Measurements from ENCODE around the gene GPSM1. TPM values are rescaled to one million over a fixed set of nuclear protein-coding genes. Genes with fewer than 3 reads are reported as not detected.

GPSM1 gene
- total RNA-seq, 1 donor: 39.1 TPM

- Histone ChIP-seq H3K4me2 (ENCODE audit: insufficient read depth, low read length) (no peak overlapping the region), H3K9me3 (ENCODE audit: low read depth, low read length) (no peaks in the 10 kb centered on the region), H3K79me2 (ENCODE audit: insufficient read depth, low read length) (no peaks in the 10 kb centered on the region), H3K4me3 (ENCODE audit: insufficient read depth, low read length) (no peak overlapping the region), H3K36me3 (ENCODE audit: insufficient read depth, low read length) (no peaks in the 10 kb centered on the region), H4K20me1 (ENCODE audit: insufficient read depth, low read length) (no peaks in the 10 kb centered on the region), H2AFZ (ENCODE audit: low read length) (no peak overlapping the region), H3K27ac (ENCODE audit: low read depth, low read length) (no peak overlapping the region), H3K4me1 (ENCODE audit: insufficient read depth, low read length) (peaks cover 4% of the 10 kb centered on the region), H3K27me3 (ENCODE audit: insufficient read depth, low read length) (no peaks in the 10 kb centered on the region)
- DNase-seq (ENCODE audit: insufficient read length, low spot score, missing footprints): no peak
- no peak for TF ChIP-seq CTCF (IDR thresholded peaks at IDR 0.05; ENCODE audit: extremely low read depth, low read depth, low read length)
Observed at GRCh38 chr9:136285501-136286358, 41.6 kb upstream of the GPSM1 start.

GRCh38 chr9:136286359-136286986, 40.9 kb upstream of the GPSM1 start:
- Histone ChIP-seq H3K4me3 (ENCODE audit: insufficient read depth, low read length) (no peak overlapping the region), H3K9me3 (ENCODE audit: low read depth, low read length) (no peaks in the 10 kb centered on the region), H3K79me2 (ENCODE audit: insufficient read depth, low read length) (no peaks in the 10 kb centered on the region), H3K27ac (ENCODE audit: low read depth, low read length) (no peak overlapping the region), H3K4me1 (ENCODE audit: insufficient read depth, low read length) (peaks cover 4% of the 10 kb centered on the region), H4K20me1 (ENCODE audit: insufficient read depth, low read length) (no peaks in the 10 kb centered on the region), H3K36me3 (ENCODE audit: insufficient read depth, low read length) (no peaks in the 10 kb centered on the region), H3K4me2 (ENCODE audit: insufficient read depth, low read length) (no peak overlapping the region), H2AFZ (ENCODE audit: low read length) (no peak overlapping the region), H3K27me3 (ENCODE audit: insufficient read depth, low read length) (no peaks in the 10 kb centered on the region)
- no peak for TF ChIP-seq CTCF (IDR thresholded peaks at IDR 0.05; ENCODE audit: extremely low read depth, low read depth, low read length)
- no peak for DNase-seq (ENCODE audit: insufficient read length, low spot score, missing footprints)

GRCh38 chr9:136286987-136287379, 40.4 kb upstream of the GPSM1 start:
- DNase-seq (ENCODE audit: insufficient read length, low spot score, missing footprints): no peak
- no peaks in the 10 kb centered on the region for H3K36me3 ChIP-seq (ENCODE audit: insufficient read depth, low read length)
- H3K9me3 ChIP-seq (ENCODE audit: low read depth, low read length): no peaks in the 10 kb centered on the region
- H4K20me1 ChIP-seq (ENCODE audit: insufficient read depth, low read length): no peaks in the 10 kb centered on the region
- no peak for TF ChIP-seq CTCF (IDR thresholded peaks at IDR 0.05; ENCODE audit: extremely low read depth, low read depth, low read length)
- no peak overlapping the region for H3K4me2 ChIP-seq (ENCODE audit: insufficient read depth, low read length)
- H3K79me2 ChIP-seq (ENCODE audit: insufficient read depth, low read length): no peaks in the 10 kb centered on the region
- no peaks in the 10 kb centered on the region for H3K27me3 ChIP-seq (ENCODE audit: insufficient read depth, low read length)
- no peak overlapping the region for H3K27ac ChIP-seq (ENCODE audit: low read depth, low read length)
- H3K4me3 ChIP-seq (ENCODE audit: insufficient read depth, low read length): no peak overlapping the region
- peaks cover 4% of the 10 kb centered on the region for H3K4me1 ChIP-seq (ENCODE audit: insufficient read depth, low read length)
- H2AFZ ChIP-seq (ENCODE audit: low read length): no peak overlapping the region
